ENCODE results near the gene NXT1.

The NXT1 gene

DNA sequence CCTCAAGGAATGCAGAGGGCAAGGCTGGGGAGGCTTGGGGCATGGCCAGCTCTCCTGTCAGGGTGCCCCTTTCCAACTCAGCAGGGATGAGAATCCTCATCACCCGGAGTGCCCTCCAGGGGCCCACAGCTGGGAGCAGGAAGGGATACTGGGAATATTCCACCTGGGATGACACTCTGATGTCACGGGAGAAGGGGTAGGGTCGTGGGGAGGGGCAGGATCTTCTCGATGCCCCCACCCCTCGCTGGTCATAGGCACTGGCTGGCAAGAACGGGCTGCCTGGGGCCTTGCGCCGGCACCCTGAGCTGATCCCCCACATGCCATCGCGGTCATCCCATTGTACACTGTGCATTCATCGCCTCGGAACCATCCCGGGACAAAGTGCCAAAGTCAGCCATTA lies 10.6 kb upstream of the NXT1 start:
- no peak overlapping the region for H3K4ac ChIP-seq (ENCODE audit: low read length)
- H4K91ac ChIP-seq (ENCODE audit: low read depth, low read length, poor library complexity): no peak overlapping the region
- DNase-seq (ENCODE audit: low spot score): no peak
- H2AFZ ChIP-seq (ENCODE audit: low read length): no peak overlapping the region
- H2AK5ac ChIP-seq (ENCODE audit: low read depth, low read length): peak overlapping the region; percentile 82
- H3K27ac ChIP-seq (replicated peaks; ENCODE audit: low read length): no peak overlapping the region
- H2BK5ac ChIP-seq (ENCODE audit: low read length): peak overlapping the region; percentile 14
- WGBS, 2 donors (ENCODE audit: extremely low coverage in 2 of 2, insufficient read length in 2 of 2, insufficient replicate concordance in 1 of 2): no CpG with 5 or more reads among the region's 13 CpGs
- no peak overlapping the region for H3K9ac ChIP-seq (ENCODE audit: low read depth, low read length, poor library complexity)
- H3K4me3 ChIP-seq (ENCODE audit: low read length in 2 of 2): no peak overlapping the region
- no peak overlapping the region for H3K14ac ChIP-seq (ENCODE audit: low read length)
- no peak overlapping the region for H4K8ac ChIP-seq (ENCODE audit: low read depth, low read length)
- no peak overlapping the region for H2BK12ac ChIP-seq (ENCODE audit: low read length)
- H2BK15ac ChIP-seq (ENCODE audit: low read length): no peak overlapping the region
- H3K27me3 ChIP-seq (ENCODE audit: control insufficient read depth in 3 of 3, insufficient read depth in 3 of 3, low read depth in 1 of 3, low read length in 3 of 3): peaks cover 0 to 5% (median 0%) of the 10 kb centered on the region in 3 experiments
- no peaks in the 10 kb centered on the region for H3K9me3 ChIP-seq (replicated peaks in 1 of 2; ENCODE audit: control insufficient read depth in 2 of 2, insufficient read depth in 1 of 2, low read depth in 1 of 2, low read length in 2 of 2)
- no peak overlapping the region for H3K4me2 ChIP-seq (ENCODE audit: insufficient read depth, low read length, poor library complexity, severe bottlenecking)
- H3K18ac ChIP-seq (ENCODE audit: low read length): peak overlapping the region; percentile 51
- no peak overlapping the region for H2BK120ac ChIP-seq (ENCODE audit: low read depth, low read length)
- H3K4me1 ChIP-seq (ENCODE audit: control insufficient read depth in 2 of 2, insufficient read depth in 1 of 2, low read depth in 1 of 2, low read length in 2 of 2): no peaks in the 10 kb centered on the region
- no peak overlapping the region for H3K23ac ChIP-seq (ENCODE audit: low read depth, low read length, poor library complexity)
- no peaks in the 10 kb centered on the region for H3K36me3 ChIP-seq (replicated peaks in 1 of 2; ENCODE audit: control insufficient read depth in 2 of 2, insufficient read depth in 2 of 2, low read length in 2 of 2)
- H3K79me1 ChIP-seq (ENCODE audit: low read depth, low read length): no peaks in the 10 kb centered on the region

DNA sequence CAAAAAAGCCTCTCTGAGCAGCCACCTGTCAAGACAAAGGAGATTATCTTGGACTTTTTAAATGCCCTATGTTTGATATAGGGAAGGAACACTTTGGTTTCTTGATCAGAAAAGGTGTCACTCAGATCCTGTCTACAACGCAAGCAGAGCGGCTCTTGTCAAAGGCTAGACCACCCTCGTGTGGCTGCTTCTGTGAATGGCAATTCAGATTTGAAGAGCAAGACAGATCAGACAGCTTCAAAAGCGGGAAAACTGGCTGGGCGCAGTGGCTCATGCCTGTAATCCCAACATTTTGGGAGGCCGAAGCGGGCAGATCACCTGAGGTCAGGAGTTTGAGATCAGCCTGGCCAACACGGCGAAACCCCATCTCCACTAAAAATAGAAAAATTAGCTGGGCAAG lies 10.1 kb upstream of the NXT1 start:
- H3K27me3 ChIP-seq (ENCODE audit: control insufficient read depth in 3 of 3, insufficient read depth in 3 of 3, low read depth in 1 of 3, low read length in 3 of 3): peaks cover 0 to 5% (median 0%) of the 10 kb centered on the region in 3 experiments
- no peak overlapping the region for H3K4me2 ChIP-seq (ENCODE audit: insufficient read depth, low read length, poor library complexity, severe bottlenecking)
- H3K79me1 ChIP-seq (ENCODE audit: low read depth, low read length): no peaks in the 10 kb centered on the region
- H3K9ac ChIP-seq (ENCODE audit: low read depth, low read length, poor library complexity): no peak overlapping the region
- no peak overlapping the region for H3K18ac ChIP-seq (ENCODE audit: low read length)
- H3K9me3 ChIP-seq (replicated peaks in 1 of 2; ENCODE audit: control insufficient read depth in 2 of 2, insufficient read depth in 1 of 2, low read depth in 1 of 2, low read length in 2 of 2): no peaks in the 10 kb centered on the region
- no CpG with 5 or more reads among the region's 9 CpGs for WGBS, 2 donors (ENCODE audit: extremely low coverage in 2 of 2, insufficient read length in 2 of 2, insufficient replicate concordance in 1 of 2)
- H3K4me3 ChIP-seq (ENCODE audit: low read length in 2 of 2): no peak overlapping the region
- H2BK5ac ChIP-seq (ENCODE audit: low read length): no peak overlapping the region
- H3K14ac ChIP-seq (ENCODE audit: low read length): no peak overlapping the region
- no peak overlapping the region for H3K27ac ChIP-seq (replicated peaks; ENCODE audit: low read length)
- H2BK120ac ChIP-seq (ENCODE audit: low read depth, low read length): no peak overlapping the region
- H3K36me3 ChIP-seq (replicated peaks in 1 of 2; ENCODE audit: control insufficient read depth in 2 of 2, insufficient read depth in 2 of 2, low read length in 2 of 2): no peaks in the 10 kb centered on the region
- H3K4ac ChIP-seq (ENCODE audit: low read length): no peak overlapping the region
- no peaks in the 10 kb centered on the region for H3K4me1 ChIP-seq (ENCODE audit: control insufficient read depth in 2 of 2, insufficient read depth in 1 of 2, low read depth in 1 of 2, low read length in 2 of 2)
- no peak for DNase-seq (ENCODE audit: low spot score)
- H2BK12ac ChIP-seq (ENCODE audit: low read length): no peak overlapping the region
- H2BK15ac ChIP-seq (ENCODE audit: low read length): no peak overlapping the region
- no peak overlapping the region for H4K8ac ChIP-seq (ENCODE audit: low read depth, low read length)
- no peak overlapping the region for H2AFZ ChIP-seq (ENCODE audit: low read length)
- no peak overlapping the region for H2AK5ac ChIP-seq (ENCODE audit: low read depth, low read length)
- H3K23ac ChIP-seq (ENCODE audit: low read depth, low read length, poor library complexity): no peak overlapping the region
- H4K91ac ChIP-seq (ENCODE audit: low read depth, low read length, poor library complexity): no peak overlapping the region

DNA sequence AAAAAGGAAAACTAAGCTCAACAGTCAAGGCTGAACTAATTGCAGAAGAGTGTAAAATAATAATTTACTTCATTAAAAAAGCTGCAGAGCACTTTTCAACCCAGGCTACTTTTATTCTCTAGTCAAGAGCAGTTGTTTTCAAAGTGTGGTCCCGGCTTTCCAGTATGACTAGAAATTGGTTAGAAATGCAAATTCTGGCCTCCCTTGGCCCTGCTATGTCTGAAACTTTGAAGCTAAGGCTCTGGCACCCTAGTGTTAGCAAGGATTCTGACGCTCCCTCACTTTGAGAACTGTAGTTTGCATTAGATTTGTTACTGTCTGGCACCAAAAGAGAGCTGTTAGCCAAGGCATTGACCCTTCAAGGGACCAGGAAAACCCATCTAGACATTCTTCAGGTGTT lies 9.5 kb upstream of the NXT1 start:
- no CpG with 5 or more reads among the region's 2 CpGs for WGBS, 2 donors (ENCODE audit: extremely low coverage in 2 of 2, insufficient read length in 2 of 2, insufficient replicate concordance in 1 of 2)
- H3K14ac ChIP-seq (ENCODE audit: low read length): no peak overlapping the region
- no peaks in the 10 kb centered on the region for H3K79me1 ChIP-seq (ENCODE audit: low read depth, low read length)
- H2BK120ac ChIP-seq (ENCODE audit: low read depth, low read length): no peak overlapping the region
- H3K4me3 ChIP-seq (ENCODE audit: low read length in 2 of 2): no peak overlapping the region
- no peak overlapping the region for H4K8ac ChIP-seq (ENCODE audit: low read depth, low read length)
- no peak overlapping the region for H3K9ac ChIP-seq (ENCODE audit: low read depth, low read length, poor library complexity)
- no peak for DNase-seq (ENCODE audit: low spot score)
- peaks cover 0 to 5% (median 0%) of the 10 kb centered on the region in 3 experiments for H3K27me3 ChIP-seq (ENCODE audit: control insufficient read depth in 3 of 3, insufficient read depth in 3 of 3, low read depth in 1 of 3, low read length in 3 of 3)
- H2BK12ac ChIP-seq (ENCODE audit: low read length): no peak overlapping the region
- H3K9me3 ChIP-seq (replicated peaks in 1 of 2; ENCODE audit: control insufficient read depth in 2 of 2, insufficient read depth in 1 of 2, low read depth in 1 of 2, low read length in 2 of 2): no peaks in the 10 kb centered on the region
- H3K27ac ChIP-seq (replicated peaks; ENCODE audit: low read length): no peak overlapping the region
- no peak overlapping the region for H3K18ac ChIP-seq (ENCODE audit: low read length)
- H3K4me1 ChIP-seq (ENCODE audit: control insufficient read depth in 2 of 2, insufficient read depth in 1 of 2, low read depth in 1 of 2, low read length in 2 of 2): no peaks in the 10 kb centered on the region
- H2AFZ ChIP-seq (ENCODE audit: low read length): no peak overlapping the region
- no peak overlapping the region for H3K4ac ChIP-seq (ENCODE audit: low read length)
- H2AK5ac ChIP-seq (ENCODE audit: low read depth, low read length): no peak overlapping the region
- no peak overlapping the region for H3K23ac ChIP-seq (ENCODE audit: low read depth, low read length, poor library complexity)
- H3K4me2 ChIP-seq (ENCODE audit: insufficient read depth, low read length, poor library complexity, severe bottlenecking): no peak overlapping the region
- H4K91ac ChIP-seq (ENCODE audit: low read depth, low read length, poor library complexity): no peak overlapping the region
- H3K36me3 ChIP-seq (replicated peaks in 1 of 2; ENCODE audit: control insufficient read depth in 2 of 2, insufficient read depth in 2 of 2, low read length in 2 of 2): no peaks in the 10 kb centered on the region
- no peak overlapping the region for H2BK5ac ChIP-seq (ENCODE audit: low read length)
- no peak overlapping the region for H2BK15ac ChIP-seq (ENCODE audit: low read length)

DNA sequence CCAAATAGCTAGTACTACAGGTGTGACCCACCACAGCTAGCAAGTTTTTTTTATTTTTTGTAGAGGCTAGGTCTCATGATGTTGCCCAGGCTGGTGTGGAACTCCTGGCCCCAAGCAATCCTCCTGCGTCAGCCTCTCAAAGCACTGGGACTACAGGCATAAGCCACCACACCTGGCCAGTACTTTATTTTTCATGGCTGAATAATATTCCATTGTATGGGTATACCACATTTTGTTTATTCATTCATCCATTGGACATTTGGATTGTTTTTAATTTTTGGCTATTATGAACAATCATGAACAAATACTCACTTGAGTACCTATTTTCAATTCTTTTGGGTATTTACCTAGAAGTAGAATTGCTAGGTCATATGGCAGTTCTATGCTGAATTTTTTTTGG lies 7.0 kb upstream of the NXT1 start:
- no peak overlapping the region for H3K4me2 ChIP-seq (ENCODE audit: insufficient read depth, low read length, poor library complexity, severe bottlenecking)
- no peaks in the 10 kb centered on the region for H3K9me3 ChIP-seq (replicated peaks in 1 of 2; ENCODE audit: control insufficient read depth in 2 of 2, insufficient read depth in 1 of 2, low read depth in 1 of 2, low read length in 2 of 2)
- no peak overlapping the region for H3K18ac ChIP-seq (ENCODE audit: low read length)
- H3K27ac ChIP-seq (replicated peaks; ENCODE audit: low read length): no peak overlapping the region
- no peaks in the 10 kb centered on the region for H3K4me1 ChIP-seq (ENCODE audit: control insufficient read depth in 2 of 2, insufficient read depth in 1 of 2, low read depth in 1 of 2, low read length in 2 of 2)
- H4K8ac ChIP-seq (ENCODE audit: low read depth, low read length): no peak overlapping the region
- H3K9ac ChIP-seq (ENCODE audit: low read depth, low read length, poor library complexity): no peak overlapping the region
- no peaks in the 10 kb centered on the region for H3K36me3 ChIP-seq (replicated peaks in 1 of 2; ENCODE audit: control insufficient read depth in 2 of 2, insufficient read depth in 2 of 2, low read length in 2 of 2)
- H2BK120ac ChIP-seq (ENCODE audit: low read depth, low read length): no peak overlapping the region
- peaks cover 0 to 5% (median 0%) of the 10 kb centered on the region in 3 experiments for H3K27me3 ChIP-seq (ENCODE audit: control insufficient read depth in 3 of 3, insufficient read depth in 3 of 3, low read depth in 1 of 3, low read length in 3 of 3)
- H4K91ac ChIP-seq (ENCODE audit: low read depth, low read length, poor library complexity): no peak overlapping the region
- H3K23ac ChIP-seq (ENCODE audit: low read depth, low read length, poor library complexity): no peak overlapping the region
- H3K4ac ChIP-seq (ENCODE audit: low read length): no peak overlapping the region
- H2AK5ac ChIP-seq (ENCODE audit: low read depth, low read length): no peak overlapping the region
- H3K79me1 ChIP-seq (ENCODE audit: low read depth, low read length): no peaks in the 10 kb centered on the region
- no peak overlapping the region for H2BK12ac ChIP-seq (ENCODE audit: low read length)
- no peak overlapping the region for H2BK15ac ChIP-seq (ENCODE audit: low read length)
- no peak for DNase-seq (ENCODE audit: low spot score)
- no peak overlapping the region for H2BK5ac ChIP-seq (ENCODE audit: low read length)
- no peak overlapping the region for H3K14ac ChIP-seq (ENCODE audit: low read length)
- WGBS, 2 donors (ENCODE audit: extremely low coverage in 2 of 2, insufficient read length in 2 of 2, insufficient replicate concordance in 1 of 2): no CpG with 5 or more reads among the region's 1 CpG
- H3K4me3 ChIP-seq (ENCODE audit: low read length in 2 of 2): no peak overlapping the region
- no peak overlapping the region for H2AFZ ChIP-seq (ENCODE audit: low read length)
